ENCODE data around the gene PLD5.
A peak's percentile ranks its signal among the peaks of the same experiment; 100 is the strongest.
"Not testable (repeated sequence)": the region's sequence is repeated elsewhere in the genome, so short reads cannot be mapped to it uniquely, and the experiment has no call there.

Gene PLD5

DNA sequence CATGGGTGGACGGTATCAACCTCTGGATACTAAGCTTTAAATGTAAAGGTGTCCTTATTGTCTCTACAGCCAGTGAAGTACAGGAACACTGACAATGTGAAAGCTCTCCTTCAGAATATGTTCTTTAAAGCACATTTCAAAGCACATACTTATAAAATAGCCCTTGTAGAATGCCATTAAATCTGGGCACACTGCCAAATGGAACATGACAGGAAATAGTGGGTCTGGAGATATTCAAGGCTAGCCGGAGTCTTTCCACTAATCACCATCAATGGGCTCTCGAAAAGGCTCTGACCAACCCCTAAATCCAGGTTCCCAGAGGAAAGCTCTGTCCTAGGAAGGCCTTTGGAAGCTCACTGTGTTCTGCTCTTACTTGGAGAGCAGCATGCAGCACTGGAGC is 46.6 kb downstream of the PLD5 start:
- no peak for DNase-seq

DNA sequence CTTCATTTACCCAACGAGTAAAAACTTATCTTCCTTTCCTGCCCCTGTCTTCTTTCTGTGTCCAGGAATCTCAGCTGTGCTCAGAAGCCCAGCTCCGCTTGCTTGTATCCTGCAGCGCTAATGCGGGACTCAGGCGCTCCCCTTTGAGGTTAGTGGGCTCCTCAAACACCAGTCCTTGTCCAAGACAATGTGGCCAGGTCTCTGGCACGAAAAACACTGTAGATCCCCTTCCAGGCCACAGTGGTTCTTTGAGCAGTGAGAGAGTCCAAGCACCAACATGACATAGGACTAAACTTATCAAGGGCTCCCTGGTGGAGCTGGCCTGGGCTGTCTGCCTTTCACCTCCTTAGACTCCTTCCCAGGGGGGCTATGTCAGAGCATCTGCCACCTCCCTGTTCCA is 53.7 kb downstream of the PLD5 start:
- DNase-seq: no peak

DNA sequence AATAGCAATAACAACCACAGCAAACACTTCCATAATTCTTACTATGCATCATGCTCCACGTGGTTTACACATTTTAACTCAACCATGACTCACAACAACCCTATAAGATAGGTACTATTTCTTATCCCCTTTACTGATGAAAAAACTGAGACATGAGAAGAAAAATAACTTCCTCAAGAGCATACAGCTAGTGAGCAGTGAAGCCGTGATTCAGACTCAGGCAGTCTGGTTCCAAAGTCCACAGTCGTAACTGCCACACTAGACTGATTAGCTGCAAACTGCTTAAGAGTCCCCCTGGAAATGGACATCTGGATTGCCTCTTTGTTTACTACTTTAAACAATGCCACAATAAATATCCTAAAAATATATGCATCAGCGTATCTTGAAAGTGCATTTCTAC is 55.7 kb downstream of the PLD5 start:
- no peak for DNase-seq

DNA sequence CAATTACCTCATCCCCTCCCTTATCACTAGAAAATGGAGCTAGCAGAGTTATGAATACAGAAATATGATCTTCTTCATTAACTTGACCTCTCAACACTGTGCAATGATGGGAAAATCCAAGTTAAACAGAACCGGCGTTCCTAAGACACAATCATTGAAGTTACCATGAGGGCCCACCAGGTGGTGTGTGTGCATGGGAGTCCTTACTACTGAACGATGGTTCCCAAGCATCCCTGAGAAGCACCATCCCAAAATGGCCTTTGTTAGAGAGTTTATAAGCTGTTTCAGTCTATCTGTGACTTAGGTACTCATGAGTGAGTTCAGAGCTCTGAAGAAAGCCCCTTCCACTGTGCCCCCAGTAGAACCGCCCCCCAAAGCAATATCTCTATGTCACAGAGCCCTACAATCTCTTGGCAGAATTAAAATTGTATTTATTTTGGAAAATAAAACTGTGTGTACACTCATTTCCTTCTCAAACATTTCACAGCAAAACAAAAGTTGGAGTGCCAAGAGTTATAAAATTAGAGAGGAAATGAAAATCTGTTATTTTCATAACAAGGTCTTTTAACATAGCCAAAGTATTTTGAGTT is 56.8 kb downstream of the PLD5 start:
- no peak for DNase-seq

DNA sequence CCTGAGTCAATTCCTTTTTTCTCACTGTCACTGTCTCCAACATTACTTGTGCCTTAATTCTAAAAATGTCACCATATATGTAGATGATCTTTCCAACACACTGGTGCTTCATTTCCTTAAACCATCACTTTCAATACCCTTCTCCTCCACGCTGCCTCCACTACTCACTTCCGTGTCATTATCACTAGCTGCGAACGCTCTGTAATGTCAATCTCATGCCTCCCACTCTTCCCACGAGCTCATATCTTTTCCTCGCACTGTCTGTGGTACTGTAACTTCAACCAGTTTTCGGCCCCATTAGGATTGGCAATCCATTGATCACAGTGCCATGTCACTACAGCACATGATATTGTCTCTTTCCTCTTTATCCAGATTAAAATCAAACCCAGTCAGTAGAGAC is 61.6 kb downstream of the PLD5 start:
- DNase-seq: no peak

DNA sequence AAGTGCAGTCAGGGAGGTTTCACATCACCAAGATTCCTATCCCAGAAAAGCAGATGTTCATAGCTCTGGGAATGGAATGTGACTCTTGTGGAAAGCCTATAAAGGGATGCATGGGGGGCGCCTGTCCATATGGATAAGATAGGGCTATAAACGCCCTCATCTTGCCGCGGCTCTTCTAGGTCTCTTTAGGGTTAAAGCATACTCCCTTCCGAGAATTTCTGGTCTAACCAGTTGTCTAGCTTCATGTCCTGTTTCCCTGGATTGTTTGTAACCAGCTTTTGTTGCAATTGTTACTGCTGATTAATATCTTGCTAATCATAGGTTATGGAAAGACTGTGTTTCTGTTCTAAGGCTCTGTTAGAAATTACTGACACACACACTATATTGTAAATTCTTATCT is 64.8 kb downstream of the PLD5 start:
- not testable (repeated sequence) for DNase-seq

DNA sequence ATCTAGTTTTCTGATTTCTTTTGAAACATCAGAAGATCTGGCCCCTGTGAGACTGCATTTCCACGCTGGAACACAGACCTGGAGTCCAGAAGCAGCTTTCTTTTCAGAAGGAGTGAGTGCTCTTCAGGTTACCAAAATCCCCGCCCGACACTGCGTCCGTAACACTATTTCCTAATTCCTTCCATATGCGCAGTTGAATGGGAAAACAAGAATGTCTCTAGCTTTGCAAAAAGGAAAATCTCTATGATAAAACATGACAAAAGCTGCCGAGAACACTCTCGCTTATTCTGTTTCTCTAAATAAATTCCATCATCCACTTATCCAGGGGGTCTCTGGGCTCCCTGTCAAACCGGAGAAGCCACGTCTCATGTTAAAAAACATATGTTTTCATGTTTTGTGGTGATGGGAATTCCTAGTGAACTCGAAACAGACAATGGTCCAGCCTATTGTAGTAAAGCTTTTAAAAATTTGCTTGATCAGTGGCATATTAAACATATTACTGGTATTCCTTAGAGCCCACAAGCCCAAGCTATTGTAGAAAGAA is 67.7 kb downstream of the PLD5 start:
- DNase-seq: no peak

DNA sequence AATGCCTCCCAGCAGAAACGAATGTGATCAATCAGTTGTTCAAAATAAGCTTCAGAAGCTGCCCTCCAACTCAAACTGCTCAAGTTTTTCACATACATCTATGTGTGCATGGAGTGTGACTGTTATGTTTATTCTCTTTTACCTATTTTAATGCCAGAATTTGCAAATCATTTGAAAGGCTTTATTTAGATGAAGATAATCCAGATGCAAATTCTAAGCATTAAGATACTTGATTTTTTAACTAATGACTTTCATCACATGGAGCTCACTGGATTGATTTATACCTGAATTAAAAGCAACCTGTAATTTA is 69.5 kb downstream of the PLD5 start:
- DNase-seq: no peak

DNA sequence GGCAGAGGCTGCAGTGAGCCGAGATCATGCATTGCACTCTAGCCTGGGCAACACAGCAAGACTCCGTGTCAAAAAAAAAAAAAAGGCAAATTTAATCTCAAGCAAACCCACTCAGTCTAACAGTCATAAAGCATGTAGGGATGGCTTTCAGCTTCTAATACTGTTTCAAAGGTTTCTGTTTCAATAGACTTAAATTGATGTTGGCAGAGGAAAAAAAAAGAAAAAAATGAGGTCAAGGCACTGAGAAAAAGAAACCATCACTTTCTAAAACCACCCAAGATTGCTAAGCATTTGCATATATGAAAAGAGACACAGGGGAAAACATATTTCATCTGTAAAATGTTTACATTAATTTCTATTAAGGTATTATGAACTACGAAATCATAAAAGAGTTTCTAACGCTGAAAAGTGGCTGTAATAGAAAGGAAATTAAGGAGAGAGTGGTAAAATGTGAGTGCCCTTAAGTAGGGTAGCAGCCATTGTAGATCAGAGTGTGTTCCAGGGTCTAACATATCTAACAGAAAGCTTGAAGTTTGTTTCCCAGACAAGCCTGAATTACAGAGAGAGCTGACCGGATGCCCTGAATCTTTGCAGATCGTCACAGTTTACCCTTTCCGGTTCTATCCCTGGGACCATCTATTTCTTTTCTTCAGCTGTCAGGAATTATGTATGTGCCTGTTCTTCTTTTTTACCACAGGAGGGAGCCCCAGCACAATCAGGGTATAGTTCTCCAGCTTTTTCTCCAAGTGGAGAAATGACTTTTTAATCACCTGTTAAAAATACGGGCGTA is 70.0 kb downstream of the PLD5 start:
- DNase-seq: peak; percentile 2

GRCh38 chr1:242452573-242452972 is 71.9 kb downstream of the PLD5 start:
- no peak for DNase-seq

DNA sequence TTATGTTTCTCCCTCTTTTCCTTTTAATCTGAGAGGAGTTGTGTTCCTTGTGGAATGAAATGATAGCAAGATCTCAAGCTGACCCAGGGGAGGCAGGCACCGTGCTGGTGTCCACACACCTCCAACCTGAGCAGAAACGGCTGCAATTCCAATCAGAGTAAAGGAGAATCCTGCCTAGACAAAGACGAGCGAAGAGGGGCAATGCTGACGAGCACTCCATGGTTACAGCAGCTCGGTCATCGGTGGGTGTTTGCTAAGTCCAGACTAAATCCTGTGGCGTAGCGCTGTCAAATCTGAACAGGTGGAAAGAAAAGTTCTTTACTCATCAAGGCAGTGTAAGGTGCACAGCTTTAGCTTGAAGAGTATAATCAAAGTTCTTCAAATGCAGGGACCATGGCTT is 74.8 kb downstream of the PLD5 start:
- DNase-seq: no peak

DNA sequence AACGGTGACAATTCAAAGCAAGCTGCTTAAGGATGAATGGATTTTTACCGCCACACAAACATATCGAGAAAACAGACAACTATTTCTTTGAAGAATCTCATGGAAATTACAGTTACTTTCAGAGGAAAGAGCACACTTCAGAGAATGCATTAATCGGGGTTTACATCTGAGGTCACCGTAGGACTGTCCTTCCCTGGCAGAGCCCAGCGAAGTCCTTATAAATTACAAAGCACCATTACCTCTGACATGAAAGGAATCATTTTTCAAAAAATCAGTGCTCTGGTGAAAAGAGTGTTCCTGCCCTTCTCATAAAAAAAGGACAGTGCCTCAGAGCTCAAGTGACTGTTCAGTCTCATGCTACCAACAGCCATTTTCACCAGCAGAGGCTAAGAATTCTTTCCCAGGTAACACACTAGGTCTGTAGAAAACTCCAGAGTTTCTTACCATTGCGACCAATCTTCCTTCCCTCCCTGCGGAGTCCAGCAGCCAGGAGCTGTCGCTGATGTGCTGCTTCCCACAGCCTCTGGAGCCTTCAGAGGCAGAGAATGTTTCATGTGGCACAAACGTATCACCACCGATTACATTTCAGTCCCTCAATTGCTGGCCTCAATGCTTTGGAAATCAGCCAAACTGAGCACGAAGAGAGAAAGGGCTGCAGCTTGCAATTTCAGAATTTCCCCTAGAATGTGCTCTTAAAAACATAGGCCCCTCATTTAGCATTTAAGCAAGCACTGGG is 75.4 kb downstream of the PLD5 start:
- no peak for DNase-seq

GRCh38 chr1:242447689-242448088 is 76.8 kb downstream of the PLD5 start:
- DNase-seq: no peak

DNA sequence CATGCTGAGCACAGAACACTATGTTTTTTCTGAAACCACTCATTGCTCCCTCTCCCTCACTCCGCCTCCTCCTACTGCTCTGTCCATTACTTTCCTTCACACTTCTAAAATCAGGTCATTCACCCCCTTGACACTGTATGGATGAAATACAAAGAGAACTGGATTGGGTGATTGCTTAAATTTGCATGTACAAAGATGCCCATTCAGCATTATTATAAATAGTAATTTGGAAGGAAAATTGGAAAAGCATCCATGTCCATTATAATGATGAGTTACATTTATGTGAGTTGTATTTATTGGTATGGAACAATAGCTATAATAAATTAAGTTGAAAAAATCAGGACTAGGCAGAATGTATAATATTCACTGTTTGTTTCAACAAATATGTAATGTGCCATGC is 83.7 kb downstream of the PLD5 start:
- DNase-seq: no peak

GRCh38 chr1:242435200-242435599 is 89.3 kb downstream of the PLD5 start:
- no peak for DNase-seq

- no peak for DNase-seq
Measured at GRCh38 chr1:242432491-242433095, 91.9 kb downstream of the PLD5 start.

DNA sequence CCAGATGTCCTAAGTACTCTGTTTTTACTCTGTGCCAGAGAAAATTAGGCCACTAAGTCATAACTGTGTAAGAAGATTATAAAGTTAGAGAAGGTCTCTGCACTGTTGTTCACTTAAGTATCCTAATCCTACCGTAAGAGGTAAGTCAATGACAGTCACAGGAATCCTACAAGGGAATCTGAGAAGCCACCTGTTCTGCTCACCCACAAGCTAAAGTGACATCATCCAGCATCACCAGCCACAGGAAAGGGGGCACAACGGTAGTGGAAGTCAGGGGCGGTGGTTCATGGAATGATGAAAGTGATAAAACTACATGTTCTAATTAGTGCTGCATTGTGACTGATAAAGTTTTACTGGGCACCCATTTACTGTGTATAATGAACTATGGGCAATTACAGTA is 92.7 kb downstream of the PLD5 start:
- DNase-seq: no peak

GRCh38 chr1:242430956-242431355 is 93.5 kb downstream of the PLD5 start:
- DNase-seq: no peak

DNA sequence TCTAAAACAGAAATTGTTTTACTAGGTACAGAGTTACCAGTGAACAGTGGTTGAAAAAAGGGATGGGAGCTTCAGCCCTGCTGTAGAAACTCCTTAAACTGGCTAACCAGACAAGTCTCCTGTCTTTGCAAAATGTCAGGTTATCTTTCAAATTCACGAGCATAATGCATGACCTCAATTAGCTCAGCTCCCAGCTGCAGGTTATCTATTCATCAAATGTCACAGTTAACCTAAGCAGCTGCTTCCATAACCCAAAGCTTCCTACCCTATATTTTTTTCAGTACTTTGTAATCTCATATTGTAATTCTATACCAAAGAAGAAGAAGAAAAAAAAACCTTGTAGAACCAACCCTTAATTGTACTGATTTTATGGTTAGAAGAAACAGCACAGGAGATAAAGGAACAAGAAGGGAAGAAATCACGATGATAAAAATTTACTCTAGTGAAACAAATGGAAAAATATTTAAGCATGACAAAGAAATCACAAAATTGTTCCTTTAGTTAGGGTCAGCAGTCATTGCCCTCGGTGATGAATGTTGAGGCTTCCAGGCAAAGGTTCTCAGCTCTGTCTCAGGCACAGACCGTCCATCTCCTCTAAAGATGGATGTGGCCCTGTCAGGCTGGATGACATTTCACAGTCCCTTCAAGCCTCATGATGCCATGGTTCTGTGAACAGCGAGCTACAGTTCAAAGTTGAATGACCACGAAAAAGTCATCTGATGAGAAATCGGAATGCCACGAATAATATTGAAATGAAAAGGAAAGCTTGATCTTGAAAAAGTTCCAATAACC is 95.9 kb downstream of the PLD5 start:
- no peak for DNase-seq

DNA sequence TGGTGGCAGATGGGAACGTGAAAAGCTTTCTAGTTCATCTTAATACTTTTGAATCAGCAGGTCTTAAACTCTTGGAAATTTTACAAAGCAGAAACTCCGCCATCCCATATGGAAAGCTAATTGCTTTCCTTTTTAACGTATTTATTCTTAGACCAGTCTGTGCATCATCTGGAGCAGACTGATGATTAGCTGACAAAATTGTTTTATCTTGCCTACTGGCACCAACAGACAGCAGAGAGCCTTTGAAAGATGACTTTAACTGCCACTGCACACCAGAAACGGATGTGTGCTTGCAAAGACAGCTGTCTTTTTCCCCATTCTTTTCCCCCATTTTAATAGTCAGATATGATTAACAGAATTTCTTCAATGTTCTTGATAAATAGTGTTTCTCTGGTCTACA is 97.0 kb downstream of the PLD5 start:
- no peak for DNase-seq

- no peak for DNase-seq
Measured at GRCh38 chr1:242426271-242426905, 98.1 kb downstream of the PLD5 start.

DNA sequence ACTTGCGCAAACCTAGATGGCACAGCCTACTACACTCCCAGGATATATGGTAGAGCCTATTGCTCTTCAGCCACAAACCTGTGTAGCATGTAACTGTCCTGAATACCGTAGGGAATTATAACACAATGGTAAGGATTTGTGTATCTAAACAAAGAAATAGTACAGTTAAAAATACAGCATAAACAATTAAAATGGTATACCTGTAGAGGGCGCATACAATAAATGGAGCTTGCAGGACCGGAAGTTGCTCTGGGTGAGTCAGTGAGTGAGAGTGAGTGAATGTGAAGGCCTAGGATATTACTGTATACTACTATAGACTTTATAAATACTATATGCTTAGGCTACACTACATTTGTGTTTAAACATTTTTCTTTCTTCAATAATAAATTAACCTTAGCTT is 99.3 kb downstream of the PLD5 start:
- no peak for DNase-seq

Measured in GDM1 (cell line).